ENCODE data around the gene JARID2.

- TF ChIP-seq POLR2A (IDR thresholded peaks at IDR 0.05) (no peak), CTCF (IDR thresholded peaks at IDR 0.05) (no peak)
Observed at GRCh38 chr6:15234068-15234758, 11.7 kb upstream of the JARID2 start.

Data from thyroid gland (tissue), 4 donors.